Measurements from ENCODE around the gene ATM. TPM values are rescaled to one million over a fixed set of nuclear protein-coding genes. Genes with fewer than 3 reads are reported as not detected.

Gene ATM
- total RNA-seq, 1 donor from 2014 or later = 184 TPM

GRCh38 chr11:108221911-108222573 is 825 bp upstream of the ATM start:
- DNase-seq = no peak
- Mint-ChIP-seq H3K27me3 (no peaks in the 10 kb centered on the region), H3K36me3 (ENCODE audit: low read depth) (peaks cover 47% of the 10 kb centered on the region), H3K4me3 (no peak overlapping the region), H3K9me3 (no peaks in the 10 kb centered on the region), H3K4me1 (peaks cover 52% of the 10 kb centered on the region), H3K27ac (no peak overlapping the region)
- ATAC-seq (ENCODE audit: low read depth) = peak; percentile 3
- intact Hi-C loops (cut with micrococcal nuclease) = loop anchor here (1.0 to 10.0 kb wide), 13 partner anchors 14 to 765 kb away; partner anchors contain the start of genes ALKBH8, C11orf65, CUL5 and CWF19L2
- ChIA-PET POLR2A (interaction anchor here (0.7 to 8.9 kb wide), 19 partner anchors 11 to 1130 kb away, joined by 3 to 210 read pairs (median 5); partner anchors contain the start of genes C11orf65, CUL5 and DDX10), CTCF (interaction anchor here (1.4 to 2.7 kb wide), 2 partner anchors 16 to 65 kb away, joined by 5 to 34 read pairs; no protein-coding TSS in a partner anchor)
- no peak for TF ChIP-seq CTCF (IDR thresholded peaks at IDR 0.05)

GRCh38 chr11:108223348-108224149 is 682 bp downstream of the ATM start:
- Mint-ChIP-seq H3K27me3 (no peaks in the 10 kb centered on the region), H3K36me3 (ENCODE audit: low read depth) (peaks cover 48% of the 10 kb centered on the region)
- no peak for DNase-seq

GRCh38 chr11:108224366-108224765 is 1.5 kb downstream of the ATM start:
- H3K4me3 Mint-ChIP-seq = no peak overlapping the region
- peaks cover 45% of the 10 kb centered on the region for H3K4me1 Mint-ChIP-seq
- no peak for TF ChIP-seq CTCF (IDR thresholded peaks at IDR 0.05)
- intact Hi-C loops (cut with micrococcal nuclease) = loop anchor here (5.0 to 10.0 kb wide), 2 partner anchors 270 to 767 kb away; partner anchors contain the start of genes CWF19L2 and POGLUT3
- H3K27me3 Mint-ChIP-seq = no peaks in the 10 kb centered on the region
- no peak overlapping the region for H3K27ac Mint-ChIP-seq
- DNase-seq (no peak), ATAC-seq (ENCODE audit: low read depth) (no peak)
- peaks cover 49% of the 10 kb centered on the region for H3K36me3 Mint-ChIP-seq (ENCODE audit: low read depth)
- POLR2A ChIA-PET = interaction anchor here (0.6 to 8.9 kb wide), 7 partner anchors 9 to 215 kb away, joined by 3 to 210 read pairs (median 5); partner anchors contain the start of gene CUL5
- H3K9me3 Mint-ChIP-seq = no peaks in the 10 kb centered on the region
- CTCF ChIA-PET = interaction anchor here (1.5 to 2.7 kb wide), 2 partner anchors 12 to 14 kb away, joined by 9 to 34 read pairs; no protein-coding TSS in a partner anchor

More at GRCh38 chr11:108223348-108224149, 682 bp downstream of the ATM start:
- H3K9me3 Mint-ChIP-seq = no peaks in the 10 kb centered on the region
- ATAC-seq (ENCODE audit: low read depth) = no peak
- TF ChIP-seq CTCF (IDR thresholded peaks at IDR 0.05) = no peak
- peaks cover 50% of the 10 kb centered on the region for H3K4me1 Mint-ChIP-seq
- H3K4me3 Mint-ChIP-seq = no peak overlapping the region
- intact Hi-C loops (cut with micrococcal nuclease) = loop anchor here (2.0 to 10.0 kb wide), 7 partner anchors 65 to 766 kb away; partner anchors contain the start of genes CUL5, CWF19L2, DDX10 and POGLUT3
- ChIA-PET POLR2A (interaction anchor here (0.6 to 8.9 kb wide), 12 partner anchors 10 to 214 kb away, joined by 3 to 210 read pairs (median 4); partner anchors contain the start of gene CUL5), CTCF (interaction anchor here (0.7 to 2.7 kb wide), 4 partner anchors 14 to 69 kb away, joined by 4 to 34 read pairs (median 4); no protein-coding TSS in a partner anchor)
- no peak overlapping the region for H3K27ac Mint-ChIP-seq

GRCh38 chr11:108224911-108225786 is 2.3 kb downstream of the ATM start:
- CTCF ChIA-PET = interaction anchor here (1.5 kb wide), 1 partner anchor 11 kb away, joined by 9 read pairs; no protein-coding TSS in a partner anchor
- POLR2A ChIA-PET = interaction anchor here (0.6 to 8.9 kb wide), 4 partner anchors 13 to 440 kb away, joined by 3 to 210 read pairs (median 5); partner anchors contain the start of gene DDX10
- peaks cover 52% of the 10 kb centered on the region for H3K36me3 Mint-ChIP-seq (ENCODE audit: low read depth)
- no peaks in the 10 kb centered on the region for H3K9me3 Mint-ChIP-seq
- ATAC-seq (ENCODE audit: low read depth) (peak; percentile 2), DNase-seq (peak; percentile 23)
- no peak overlapping the region for H3K4me3 Mint-ChIP-seq
- no peak overlapping the region for H3K27ac Mint-ChIP-seq
- intact Hi-C loops (cut with micrococcal nuclease) = loop anchor here (1.0 to 10.0 kb wide), 3 partner anchors 104 to 768 kb away; partner anchors contain the start of genes ACAT1, CWF19L2 and POGLUT3
- H3K4me1 Mint-ChIP-seq = peaks cover 37% of the 10 kb centered on the region
- TF ChIP-seq CTCF (IDR thresholded peaks at IDR 0.05) = no peak
- no peaks in the 10 kb centered on the region for H3K27me3 Mint-ChIP-seq

Measured in activated B cell treated with CpG ODN at 0.5 μM for 24 hours (primary cell).